Measurements from ENCODE around the gene FASN.

DNA sequence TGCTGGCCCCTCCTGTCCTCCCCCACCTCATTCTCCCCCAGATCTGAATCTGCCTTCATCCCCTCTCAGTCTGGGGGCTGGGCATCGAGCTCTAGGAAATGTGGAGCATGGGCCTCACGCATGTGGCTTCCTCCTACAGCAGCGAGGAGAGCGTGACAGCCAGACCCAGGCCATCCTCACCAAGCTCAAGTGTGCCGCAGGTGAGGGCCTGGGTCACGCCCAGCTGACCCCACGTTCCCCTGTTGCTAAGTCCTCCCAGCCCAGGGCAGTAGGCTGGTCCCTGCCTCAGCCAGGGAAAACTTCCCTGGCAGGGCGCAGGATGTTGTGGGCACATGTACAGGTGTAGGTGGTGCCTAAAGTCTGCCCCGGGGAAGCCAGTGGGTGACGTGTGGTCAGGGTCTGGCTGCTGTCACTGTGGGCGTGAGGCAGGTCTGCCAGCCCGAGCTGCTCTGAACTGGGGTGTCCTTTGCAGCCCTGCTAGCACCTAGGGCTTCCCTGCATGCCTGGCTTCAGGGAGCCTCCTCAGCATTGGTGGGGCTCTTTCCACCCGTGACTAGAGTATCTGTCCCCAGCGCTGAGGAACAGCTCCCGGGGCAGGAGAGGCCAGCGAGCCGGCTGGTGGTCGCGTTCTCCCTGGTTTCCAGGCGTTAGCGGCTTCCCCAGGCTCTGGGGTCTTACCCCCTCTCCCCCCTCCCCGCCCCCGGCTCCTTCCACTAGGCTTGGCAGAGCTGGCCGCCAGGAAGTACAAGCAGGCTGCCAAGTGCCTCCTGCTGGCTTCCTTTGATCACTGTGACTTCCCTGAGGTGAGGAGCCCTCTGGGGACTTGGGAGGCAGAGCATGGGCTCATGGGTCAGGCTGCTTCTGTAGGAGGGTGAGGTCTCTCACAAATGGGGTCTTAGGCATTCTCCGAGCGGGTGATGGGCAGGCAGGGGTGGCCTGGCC is 42.7 kb downstream of the FASN start:
- no peak for TF ChIP-seq GATA3 (IDR thresholded peaks at IDR 0.05; ENCODE audit: low read depth, low read length)
- TF ChIP-seq GATA2 (IDR thresholded peaks at IDR 0.05; ENCODE audit: low read depth, low read length): no peak
